IMR-90 (cell line): ENCODE data around the gene CIITA. TPM values are rescaled to one million over a fixed set of nuclear protein-coding genes. Genes with fewer than 3 reads are reported as not detected.

Source experiments
- ATAC-seq: fragments of 200-7000 bp; cut with Tn5 transposase; 2 replicates; pipeline ENCODE4 v1.9.1; 2020; ENCODE audit warnings: low read depth, mild to moderate bottlenecking, moderate library complexity
- BruUV-seq: library from RNA; stranded (reverse); fragments of 400-500 nt; replicated peaks from 2 replicates; lab custom pipeline; 2021; lab: Mats Ljungman, UMichigan
- CTCF ChIA-PET: fragments of 300-600 bp; formaldehyde crosslinking; extraction: SDS; loops from one replicate; lab custom pipeline; 2021; ENCODE audit warnings: antibody characterized with exemption; lab: Yijun Ruan, JAX
- POLR2A ChIA-PET: fragments of 300-600 bp; sonication (Branson Sonifier 250); formaldehyde crosslinking; loops from one replicate; lab custom pipeline; 2022; ENCODE audit warnings: antibody characterized with exemption; ENCODE audit not compliant: unreplicated experiment; lab: Charles Lee
- DNase-seq: peaks from one replicate; pipeline ENCODE4 v3.0.0; 2013
- H2AFZ ChIP-seq: replicated peaks from 2 replicates; pipeline ENCODE3; 2013; ENCODE audit warnings: low read length, mild to moderate bottlenecking; ENCODE audit not compliant: poor library complexity
- H2AK5ac ChIP-seq: 2 replicates; pipeline ENCODE4 v1.6.1; 2013; ENCODE audit warnings: low read depth, low read length, inconsistent platforms
- H2AK9ac ChIP-seq: replicated peaks from 2 replicates; pipeline ENCODE3; 2013; ENCODE audit warnings: mild to moderate bottlenecking, low read depth, low read length, moderate library complexity; ENCODE audit not compliant: poor library complexity
- H2BK120ac ChIP-seq: 2 replicates; pipeline ENCODE4 v1.6.1; 2013; ENCODE audit warnings: low read depth, low read length, inconsistent platforms
- H2BK15ac ChIP-seq: 3 replicates; pipeline ENCODE4 v1.6.1; 2013; ENCODE audit warnings: low read depth, low read length, inconsistent platforms
- H2BK20ac ChIP-seq: 2 replicates; pipeline ENCODE4 v1.6.1; 2013; ENCODE audit warnings: low read depth, mild to moderate bottlenecking, inconsistent platforms, low read length, moderate library complexity
- H2BK5ac ChIP-seq: 2 replicates; pipeline ENCODE4 v1.6.1; 2013; ENCODE audit warnings: mild to moderate bottlenecking, low read depth, low read length, inconsistent platforms; ENCODE audit not compliant: poor library complexity, severe bottlenecking
- H3K14ac ChIP-seq: replicated peaks from 2 replicates; pipeline ENCODE4 v1.6.1; 2013; ENCODE audit warnings: low read depth, low read length, inconsistent platforms
- H3K18ac ChIP-seq: 2 replicates; pipeline ENCODE4 v1.6.1; 2013; ENCODE audit warnings: low read depth, low read length, control low read depth
- H3K23ac ChIP-seq: 2 replicates; pipeline ENCODE4 v1.6.1; 2013; ENCODE audit warnings: low read depth, low read length, inconsistent platforms
- H3K27ac ChIP-seq: 2 replicates; pipeline ENCODE4 v1.5.1; 2013; ENCODE audit warnings: mild to moderate bottlenecking, control low read depth, low read length; ENCODE audit not compliant: insufficient read depth
- H3K27me3 ChIP-seq: 2 replicates; pipeline ENCODE4 v1.6.1; 2013; ENCODE audit warnings: low read length; ENCODE audit not compliant: control insufficient read depth, insufficient read depth
- H3K36me3 ChIP-seq: 2 replicates; pipeline ENCODE4 v1.6.1; 2013; ENCODE audit warnings: low read length, mixed read lengths; ENCODE audit not compliant: control insufficient read depth, insufficient read depth
- H3K4ac ChIP-seq: 2 replicates; pipeline ENCODE4 v1.6.1; 2013; ENCODE audit warnings: low read depth, low read length, inconsistent platforms
- H3K4me1 ChIP-seq: 2 replicates; pipeline ENCODE4 v1.6.1; 2013; ENCODE audit warnings: low read length, mixed read lengths; ENCODE audit not compliant: control insufficient read depth, insufficient read depth
- H3K4me2 ChIP-seq: 2 replicates; pipeline ENCODE4 v1.6.1; 2013; ENCODE audit warnings: low read depth, mild to moderate bottlenecking, control low read depth, low read length, moderate library complexity
- H3K4me3 ChIP-seq: 2 replicates; pipeline ENCODE4 v1.5.1; 2013; ENCODE audit warnings: low read depth, mild to moderate bottlenecking, control low read depth, low read length, moderate library complexity; ENCODE audit not compliant: insufficient read depth
- H3K56ac ChIP-seq: 2 replicates; pipeline ENCODE4 v1.6.1; 2013; ENCODE audit warnings: low read length, inconsistent platforms; ENCODE audit not compliant: insufficient read depth; ENCODE audit errors: extremely low read depth
- H3K79me1 ChIP-seq, 2 experiments: 2 replicates each; pipeline ENCODE4 v1.6.1; 2013; ENCODE audit warnings: low read length in 2 of 2, inconsistent platforms in 1 of 2, low read depth in 1 of 2
- H3K9ac ChIP-seq: 2 replicates; pipeline ENCODE4 v1.6.1; 2013; ENCODE audit warnings: low read depth, low read length, control low read depth
- H3K9me1 ChIP-seq: 2 replicates; pipeline ENCODE4 v1.6.1; 2013; ENCODE audit warnings: low read length, inconsistent platforms; ENCODE audit not compliant: insufficient read depth
- H3K9me3 ChIP-seq: 2 replicates; pipeline ENCODE4 v1.6.1; 2013; ENCODE audit warnings: low read length; ENCODE audit not compliant: control insufficient read depth, insufficient read depth
- H4K20me1 ChIP-seq: 2 replicates; pipeline ENCODE4 v1.6.1; 2013; ENCODE audit warnings: low read length, inconsistent platforms; ENCODE audit not compliant: insufficient read depth
- H4K5ac ChIP-seq: 2 replicates; pipeline ENCODE4 v1.6.1; 2013; ENCODE audit warnings: mild to moderate bottlenecking, low read depth, low read length, control low read depth
- H4K8ac ChIP-seq, 2 experiments: 2 replicates each; pipeline ENCODE4 v1.6.1; 2013; ENCODE audit warnings: low read depth in 2 of 2, low read length in 2 of 2, control low read depth in 1 of 2, inconsistent platforms in 1 of 2
- H4K91ac ChIP-seq: 2 replicates; pipeline ENCODE4 v1.6.1; 2013; ENCODE audit warnings: low read depth, low read length, inconsistent platforms; ENCODE audit not compliant: insufficient read depth
- BHLHE40 ChIP-seq: fragments of 150-350 bp; IDR thresholded peaks from 2 replicates; pipeline ENCODE4 v1.6.1; 2016; ENCODE audit warnings: mild to moderate bottlenecking, low read depth, low read length
- CEBPB ChIP-seq: IDR thresholded peaks from 2 replicates; pipeline ENCODE4 v1.6.1; 2012; ENCODE audit warnings: low read depth, low read length, improper control_type of control experiment
- ELK1 ChIP-seq: fragments of 150-350 bp; IDR thresholded peaks from 2 replicates; pipeline ENCODE4 v1.6.1; 2016; ENCODE audit warnings: low read depth, mild to moderate bottlenecking, low read length, moderate library complexity, borderline replicate concordance
- MAZ ChIP-seq: IDR thresholded peaks from 2 replicates; pipeline ENCODE4 v1.6.1; 2012; ENCODE audit warnings: low read depth, mild to moderate bottlenecking, low read length, improper control_type of control experiment, moderate library complexity, borderline replicate concordance
- POLR2A ChIP-seq: IDR thresholded peaks from 2 replicates; pipeline ENCODE4 v1.6.1; 2012; ENCODE audit warnings: mild to moderate bottlenecking, low read depth, low read length
- RCOR1 ChIP-seq: IDR thresholded peaks from 2 replicates; pipeline ENCODE4 v1.6.1; 2012; ENCODE audit warnings: mild to moderate bottlenecking, low read length, improper control_type of control experiment; ENCODE audit not compliant: insufficient replicate concordance
- RFX5 ChIP-seq: IDR thresholded peaks from 2 replicates; pipeline ENCODE4 v1.8.0; 2012; ENCODE audit warnings: low read depth, mild to moderate bottlenecking, low read length, moderate library complexity
- SMC3 ChIP-seq: fragments of 150-350 bp; IDR thresholded peaks from 2 replicates; pipeline ENCODE4 v1.6.1; 2016; ENCODE audit warnings: low read depth, mild to moderate bottlenecking, antibody characterized with exemption, low read length, moderate library complexity
- WGBS, 2 experiments: methylation state at CpG; one replicate each; pipeline versions ENCODE4 v1.1.5 to v1.1.7; 2013; ENCODE audit warnings: missing lambda C conversion rate in 2 of 2; ENCODE audit not compliant: insufficient read length in 1 of 2; ENCODE audit errors: extremely low coverage in 2 of 2; 5-methylcytosine and 5-hydroxymethylcytosine counted together
- dilution Hi-C: fragments of 300-500 bp; cut with HindIII; formaldehyde crosslinking; loops from one replicate; pipeline ENCODE4 v1.14.3; 2018; ENCODE audit warnings: low sequenced_read_pairs; ENCODE audit not compliant: unreplicated experiment
- in situ Hi-C: fragments of 300-500 bp; cut with MboI; formaldehyde crosslinking; loops from 3 replicates; pipeline ENCODE4 v1.14.3; 2019; ENCODE audit warnings: low sequenced_read_pairs, inconsistent platforms, mixed read lengths
- intact Hi-C: fragments of 100-400 bp; cut with micrococcal nuclease; formaldehyde crosslinking; loops from 2 replicates; pipeline ENCODE4 v1.10.0; 2022
- polyA plus RNA-seq, 3 experiments: library from polyadenylated mRNA; depleted of rRNA; stranded (reverse); fragments of >200 nt; gene quantifications; 2 replicates each; pipeline ENCODE4 v1.2.3, GENCODE V29; 2012; ENCODE audit warnings: low replicate concordance in 1 of 3
- total RNA-seq: library from RNA; depleted of rRNA; stranded (reverse); fragments of >200 nt; gene quantifications from 2 replicates; pipeline ENCODE4 v1.2.3, GENCODE V29; 2012
- TF ChIP-seq, protein P1 (sequence below): fragments of 150-350 bp; IDR thresholded peaks from 2 replicates; pipeline ENCODE4 v1.6.1; 2017; ENCODE audit warnings: mild to moderate bottlenecking, antibody characterized with exemption, low read length, low read depth

The CIITA gene
- total and polyA plus RNA-seq, 2 of the 4 experiments (the other 2 are of a cell fraction), result 0.10 TPM; not detected in 1

DNA sequence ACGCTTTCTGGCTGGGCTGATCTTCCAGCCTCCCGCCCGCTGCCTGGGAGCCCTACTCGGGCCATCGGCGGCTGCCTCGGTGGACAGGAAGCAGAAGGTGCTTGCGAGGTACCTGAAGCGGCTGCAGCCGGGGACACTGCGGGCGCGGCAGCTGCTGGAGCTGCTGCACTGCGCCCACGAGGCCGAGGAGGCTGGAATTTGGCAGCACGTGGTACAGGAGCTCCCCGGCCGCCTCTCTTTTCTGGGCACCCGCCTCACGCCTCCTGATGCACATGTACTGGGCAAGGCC is 30.7 kb downstream of the CIITA start:
- Histone ChIP-seq H2BK5ac (no peak overlapping the region), H3K9me3 (peaks cover 4% of the 10 kb centered on the region), H3K4me1 (no peaks in the 10 kb centered on the region), H3K9ac (no peak overlapping the region), H2BK15ac (no peak overlapping the region), H3K4ac (no peak overlapping the region), H3K36me3 (no peaks in the 10 kb centered on the region), H3K27me3 (peaks cover 16% of the 10 kb centered on the region), H3K14ac (no peak overlapping the region), H3K56ac (no peak overlapping the region), H2BK20ac (no peak overlapping the region), H2AFZ (no peak overlapping the region), H4K5ac (no peak overlapping the region), H4K8ac (no peak overlapping the region), H4K20me1 (no peaks in the 10 kb centered on the region), H3K4me3 (no peak overlapping the region), H3K4me2 (no peak overlapping the region), H3K27ac (no peak overlapping the region), H3K79me1 (no peaks in the 10 kb centered on the region), H3K23ac (no peak overlapping the region), H2BK120ac (no peak overlapping the region), H2AK5ac (no peak overlapping the region), H4K91ac (no peak overlapping the region), H2AK9ac (no peak overlapping the region), H3K9me1 (no peaks in the 10 kb centered on the region), H3K18ac (no peak overlapping the region)
- no peak for TF ChIP-seq BHLHE40
- TF ChIP-seq, protein P1, sequence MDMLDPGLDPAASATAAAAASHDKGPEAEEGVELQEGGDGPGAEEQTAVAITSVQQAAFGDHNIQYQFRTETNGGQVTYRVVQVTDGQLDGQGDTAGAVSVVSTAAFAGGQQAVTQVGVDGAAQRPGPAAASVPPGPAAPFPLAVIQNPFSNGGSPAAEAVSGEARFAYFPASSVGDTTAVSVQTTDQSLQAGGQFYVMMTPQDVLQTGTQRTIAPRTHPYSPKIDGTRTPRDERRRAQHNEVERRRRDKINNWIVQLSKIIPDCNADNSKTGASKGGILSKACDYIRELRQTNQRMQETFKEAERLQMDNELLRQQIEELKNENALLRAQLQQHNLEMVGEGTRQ, result no peak
- TF ChIP-seq CEBPB, result no peak
- TF ChIP-seq MAZ, result no peak
- TF ChIP-seq POLR2A, result no peak
- no peak for TF ChIP-seq SMC3
- no peak for TF ChIP-seq RCOR1
- TF ChIP-seq RFX5, result no peak
- no peak for TF ChIP-seq ELK1
- DNase-seq (no peak), ATAC-seq (no peak)
- no TSS peak for BruUV-seq
- POLR2A ChIA-PET, result no interaction called here
- intact Hi-C loops, result no loop called here
- 83% methylated on average over 18 of the region's 21 CpGs; no CpG with 5 or more reads in 1 of the 2 experiments for WGBS, 2 experiments
- dilution Hi-C loops, result no loop called here
- in situ Hi-C loops, result loop anchor here (25.0 kb wide), 1 partner anchor 645 kb away; no protein-coding TSS in a partner anchor
- CTCF ChIA-PET, result no interaction called here
